ENCODE results near the gene DNAJC7. TPM values are rescaled to one million over a fixed set of nuclear protein-coding genes. Genes with fewer than 3 reads are reported as not detected.

The DNAJC7 gene
- total and polyA plus RNA-seq, 8 donors, result 12.3 to 161 (median 70.6) TPM

DNA sequence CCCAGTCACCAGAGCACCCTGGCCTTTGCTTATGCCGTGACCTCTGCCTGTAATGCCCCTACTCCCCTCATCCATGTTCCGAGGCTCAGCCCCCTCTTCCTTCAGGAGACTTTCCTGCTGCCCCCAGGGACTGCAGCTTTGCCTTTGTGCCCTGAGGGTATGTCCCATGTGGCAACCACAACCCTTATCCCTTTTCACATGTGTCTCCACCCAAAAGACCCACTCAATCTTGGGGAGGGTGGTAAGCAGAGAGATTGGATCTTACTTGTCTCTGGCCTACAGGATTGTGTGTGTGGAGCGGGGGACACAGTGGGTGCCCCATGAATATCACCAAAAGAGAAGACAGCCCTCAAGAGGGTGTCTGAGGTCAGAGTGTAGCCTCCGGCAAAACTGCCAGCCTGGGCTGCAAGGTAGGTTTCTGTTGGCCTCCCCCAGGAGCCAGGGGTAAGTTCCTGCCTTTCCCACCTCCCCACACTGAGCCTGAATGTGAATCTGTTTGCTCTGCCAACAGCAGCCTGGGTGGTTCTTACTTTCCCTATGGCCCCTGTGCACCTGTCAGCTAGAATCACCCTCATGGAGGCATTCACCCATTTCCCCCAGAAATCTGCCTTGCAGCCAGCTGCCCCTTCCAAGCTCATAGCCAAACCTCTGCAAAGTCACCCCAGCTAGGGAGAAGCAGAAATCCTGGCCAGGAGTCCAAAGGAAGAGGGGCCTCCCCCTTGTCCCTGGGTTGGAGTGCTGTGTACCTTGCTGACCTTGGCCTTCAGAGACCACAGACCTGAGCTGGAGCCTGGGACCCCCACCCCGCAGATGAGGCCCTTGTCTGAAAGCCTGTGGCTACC is 44.6 kb upstream of the DNAJC7 start:
- TF ChIP-seq POLR2AphosphoS5 (IDR thresholded peaks at IDR 0.05) (no peak), CTCF (IDR thresholded peaks at IDR 0.05) (no peak), EP300 (IDR thresholded peaks at IDR 0.05) (no peak), POLR2A (IDR thresholded peaks at IDR 0.05) (no peak)
- Histone ChIP-seq H3K4me1 (no peaks in the 10 kb centered on the region), H3K4me3 (no peak overlapping the region), H3K9me3 (no peaks in the 10 kb centered on the region), H3K36me3 (no peaks in the 10 kb centered on the region), H3K27ac (no peak overlapping the region), H3K27me3 (peaks cover 0 to 12% (median 0%) of the 10 kb centered on the region in 3 donors)
- intact Hi-C loops (cut with DNase I; ENCODE audit: low total_unique reads), result no loop called here
- DNase-seq, result no peak
- 64 to 71% (median 68%) methylated on average over 4 to 5 of the region's 5 CpGs for WGBS, 5 donors

- intact Hi-C loops (cut with DNase I; ENCODE audit: low total_unique reads), result no loop called here
- Histone ChIP-seq H3K36me3 (no peaks in the 10 kb centered on the region), H3K27me3 (peaks cover 0 to 24% (median 0%) of the 10 kb centered on the region in 3 donors), H3K9me3 (no peaks in the 10 kb centered on the region), H3K4me1 (no peaks in the 10 kb centered on the region), H3K4me3 (no peak overlapping the region), H3K27ac (no peak overlapping the region)
- DNase-seq, result no peak
- WGBS, 5 donors, result 69 to 82% (median 79%) methylated on average over 4 of the region's 4 CpGs
- TF ChIP-seq EP300 (IDR thresholded peaks at IDR 0.05) (no peak), POLR2AphosphoS5 (IDR thresholded peaks at IDR 0.05) (no peak), CTCF (IDR thresholded peaks at IDR 0.05) (no peak), POLR2A (IDR thresholded peaks at IDR 0.05) (no peak)
Observed at GRCh38 chr17:42060231-42060630, 43.0 kb upstream of the DNAJC7 start.

GRCh38 chr17:42059815-42060214 is 42.6 kb upstream of the DNAJC7 start:
- Histone ChIP-seq H3K27ac (no peak overlapping the region), H3K36me3 (no peaks in the 10 kb centered on the region), H3K9me3 (no peaks in the 10 kb centered on the region), H3K4me1 (no peaks in the 10 kb centered on the region), H3K27me3 (peaks cover 0 to 28% (median 0%) of the 10 kb centered on the region in 3 donors), H3K4me3 (no peak overlapping the region)
- WGBS, 5 donors, result 60 to 72% (median 66%) methylated on average over 4 of the region's 4 CpGs
- intact Hi-C loops (cut with DNase I; ENCODE audit: low total_unique reads), result no loop called here
- no peak for DNase-seq
- TF ChIP-seq CTCF (IDR thresholded peaks at IDR 0.05), result no peak
- no peak for TF ChIP-seq POLR2AphosphoS5 (IDR thresholded peaks at IDR 0.05)
- no peak for TF ChIP-seq EP300 (IDR thresholded peaks at IDR 0.05)
- TF ChIP-seq POLR2A (IDR thresholded peaks at IDR 0.05), result no peak

DNA sequence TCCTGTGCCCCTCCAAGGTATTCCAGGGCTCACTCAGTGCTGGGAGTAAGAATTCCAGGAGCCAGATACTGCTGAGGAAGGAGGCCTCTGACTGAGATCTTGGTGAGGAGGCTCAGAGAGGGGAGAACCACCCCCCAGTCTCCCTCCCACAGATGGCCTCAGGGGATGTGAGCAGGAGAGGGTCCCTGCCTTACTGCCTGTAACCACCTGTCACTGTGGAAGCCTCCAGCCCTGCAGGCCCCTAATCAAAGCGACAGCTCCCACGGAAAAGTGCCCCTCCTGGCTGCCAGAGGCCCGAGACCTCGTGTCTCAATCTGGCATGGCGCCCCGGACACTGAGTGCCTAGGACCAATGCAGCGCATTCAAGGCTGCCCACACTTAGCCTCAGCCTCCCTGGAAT is 40.8 kb upstream of the DNAJC7 start:
- no peak for DNase-seq
- no peak for TF ChIP-seq EP300 (IDR thresholded peaks at IDR 0.05)
- TF ChIP-seq CTCF (IDR thresholded peaks at IDR 0.05), result no peak
- intact Hi-C loops (cut with DNase I; ENCODE audit: low total_unique reads), result no loop called here
- Histone ChIP-seq H3K4me3 (no peak overlapping the region), H3K4me1 (no peaks in the 10 kb centered on the region), H3K36me3 (no peaks in the 10 kb centered on the region), H3K9me3 (no peaks in the 10 kb centered on the region), H3K27ac (no peak overlapping the region), H3K27me3 (peaks cover 0 to 45% (median 12%) of the 10 kb centered on the region in 3 donors)
- WGBS, 5 donors, result 67 to 88% (median 72%) methylated on average over 5 to 7 of the region's 7 CpGs

Measured in stomach (tissue), 9 donors.